ENCODE measurements around the gene ATG9B. TPM values are rescaled to one million over a fixed set of nuclear protein-coding genes. Genes with fewer than 3 reads are reported as not detected.

ATG9B gene
- polyA plus RNA-seq, 1 of the 3 experiments (the other 2 are of a cell fraction): 0.67 TPM

- TF ChIP-seq RAD21 (IDR thresholded peaks at IDR 0.05; ENCODE audit: low read length) (no peak), GABPA (IDR thresholded peaks at IDR 0.05; ENCODE audit: low read depth) (no peak)
These were observed 13.8 kb downstream of the ATG9B start (continued) for GRCh38 chr7:151010307-151011096.

- Histone ChIP-seq H3K4me1 (ENCODE audit: control insufficient read depth in 1 of 2, insufficient read depth in 2 of 2, low read depth in 1 of 2, low read length in 1 of 2) (peaks cover 0 to 30% of the 10 kb centered on the region in 2 experiments; a peak in 1 of 4 replicates), H3K9me3 (no peaks in the 10 kb centered on the region), H2AFZ (ENCODE audit: low read depth) (no peak overlapping the region), H3F3A (replicated peaks; ENCODE audit: insufficient read depth) (no peaks in the 10 kb centered on the region), H4K20me1 (ENCODE audit: insufficient read depth) (no peaks in the 10 kb centered on the region), H3K9me2 (no peaks in the 10 kb centered on the region), H3K9ac (no peak overlapping the region), H3K27ac (ENCODE audit: low read depth in 2 of 2, low read length in 1 of 2) (no peak overlapping the region), H3K79me2 (ENCODE audit: insufficient read depth) (no peaks in the 10 kb centered on the region), H3K36me3 (replicated peaks in 1 of 2; ENCODE audit: control insufficient read depth in 1 of 2, insufficient read depth in 2 of 2, low read length in 1 of 2) (no peaks in the 10 kb centered on the region), H3K4me2 (no peak overlapping the region), H3K27me3 (ENCODE audit: insufficient read depth) (0 out of 2 replicates have a peak, but pooled peaks cover 5% of the 10 kb centered on the region), H3K4me3 (ENCODE audit: low read depth in 2 of 2, low read length in 1 of 2) (no peak overlapping the region)
- ChIA-PET CTCF (interaction anchor here (0.5 to 11.3 kb wide), 19 partner anchors 9 to 561 kb away, joined by 3 to 151 read pairs (median 9); partner anchors contain the start of genes ABCB8, ATG9B, CDK5 and NOS3), POLR2A (interaction anchor here (0.9 to 1.4 kb wide), 2 partner anchors 8 to 15 kb away, joined by 3 to 5 read pairs; no protein-coding TSS in a partner anchor)
- WGBS (ENCODE audit: low lambda C conversion rate): 88% methylated on average over 5 of the region's 7 CpGs
- no peak for DNase-seq
- TF ChIP-seq CTCF (IDR thresholded peaks at IDR 0.05): no peak
These were observed 14.3 kb downstream of the ATG9B start for GRCh38 chr7:151010037-151010306.

- 0 out of 2 replicates have a peak, but pooled peaks cover 5% of the 10 kb centered on the region for H3K27me3 ChIP-seq (ENCODE audit: insufficient read depth)
- ChIA-PET CTCF (interaction anchor here (0.5 to 11.3 kb wide), 20 partner anchors 11 to 231 kb away, joined by 3 to 151 read pairs (median 7); partner anchors contain the start of genes ABCB8, ATG9B, CDK5 and NOS3), POLR2A (interaction anchor here (0.9 to 1.4 kb wide), 2 partner anchors 9 to 15 kb away, joined by 3 to 5 read pairs; no protein-coding TSS in a partner anchor)
- TF ChIP-seq SIN3A (IDR thresholded peaks at IDR 0.05; ENCODE audit: borderline replicate concordance, low read depth, low read length) (no peak), USF1 (IDR thresholded peaks at IDR 0.05; ENCODE audit: borderline replicate concordance, low read depth) (no peak), USF2 (IDR thresholded peaks at IDR 0.05; ENCODE audit: borderline replicate concordance, low read depth, low read length) (no peak), CTCF (IDR thresholded peaks at IDR 0.05) (no peak), SMC3 (IDR thresholded peaks at IDR 0.05; ENCODE audit: low read depth, low read length) (no peak), RCOR1 (IDR thresholded peaks at IDR 0.05; ENCODE audit: low read length) (no peak), MEF2A (IDR thresholded peaks at IDR 0.05; ENCODE audit: borderline replicate concordance, low read depth) (no peak), REST (IDR thresholded peaks at IDR 0.05; ENCODE audit: low read depth, low read length) (no peak), RFX5 (IDR thresholded peaks at IDR 0.05; ENCODE audit: low read length) (no peak), GATA2 (CRISPR knock-in tag; IDR thresholded peaks at IDR 0.05) (no peak)
These were observed 14.8 kb downstream of the ATG9B start for GRCh38 chr7:151009327-151010036.

More at GRCh38 chr7:151009327-151010036, 14.8 kb downstream of the ATG9B start:
- H3K36me3 ChIP-seq (replicated peaks in 1 of 2; ENCODE audit: control insufficient read depth in 1 of 2, insufficient read depth in 2 of 2, low read length in 1 of 2): no peaks in the 10 kb centered on the region
- H3F3A ChIP-seq (replicated peaks; ENCODE audit: insufficient read depth): no peaks in the 10 kb centered on the region
- H4K20me1 ChIP-seq (ENCODE audit: insufficient read depth): no peaks in the 10 kb centered on the region
- no peak overlapping the region for H3K27ac ChIP-seq (ENCODE audit: low read depth in 2 of 2, low read length in 1 of 2)
- H3K9me2 ChIP-seq: no peaks in the 10 kb centered on the region
- no peak overlapping the region for H2AFZ ChIP-seq (ENCODE audit: low read depth)
- H3K4me3 ChIP-seq (ENCODE audit: low read depth in 2 of 2, low read length in 1 of 2): no peak overlapping the region
- H3K9ac ChIP-seq: no peak overlapping the region
- peak; percentile 62 for DNase-seq
- WGBS (ENCODE audit: low lambda C conversion rate): 85% methylated on average over 17 of the region's 22 CpGs
- H3K4me2 ChIP-seq: no peak overlapping the region
- peaks cover 0 to 30% of the 10 kb centered on the region in 2 experiments; a peak in 1 of 4 replicates for H3K4me1 ChIP-seq (ENCODE audit: control insufficient read depth in 1 of 2, insufficient read depth in 2 of 2, low read depth in 1 of 2, low read length in 1 of 2)
- H3K79me2 ChIP-seq (ENCODE audit: insufficient read depth): no peaks in the 10 kb centered on the region
- H3K9me3 ChIP-seq: no peaks in the 10 kb centered on the region
